MM.1S (cell line): Measurements from ENCODE around the gene UBXN11.

Experiments
- EZH2 ChIP-seq: fragments of 300-600 bp; sonication (generic); optimal IDR thresholded peaks from 2 replicates; pipeline ENCODE3; 2017; ENCODE audit warnings: low read depth, mild to moderate bottlenecking, antibody characterized with exemption, low read length, mixed read lengths
- EZH2phosphoT487 ChIP-seq: fragments of 300-600 bp; sonication (generic); IDR thresholded peaks from 2 replicates; pipeline ENCODE4 v1.6.1; 2018; ENCODE audit warnings: antibody characterized with exemption, low read length
- TF ChIP-seq, protein P1 (sequence below): fragments of 300-600 bp; sonication (generic); IDR thresholded peaks from 2 replicates; pipeline ENCODE4 v1.5.1; 2016; ENCODE audit warnings: antibody characterized with exemption, low read length, mixed read lengths

DNA sequence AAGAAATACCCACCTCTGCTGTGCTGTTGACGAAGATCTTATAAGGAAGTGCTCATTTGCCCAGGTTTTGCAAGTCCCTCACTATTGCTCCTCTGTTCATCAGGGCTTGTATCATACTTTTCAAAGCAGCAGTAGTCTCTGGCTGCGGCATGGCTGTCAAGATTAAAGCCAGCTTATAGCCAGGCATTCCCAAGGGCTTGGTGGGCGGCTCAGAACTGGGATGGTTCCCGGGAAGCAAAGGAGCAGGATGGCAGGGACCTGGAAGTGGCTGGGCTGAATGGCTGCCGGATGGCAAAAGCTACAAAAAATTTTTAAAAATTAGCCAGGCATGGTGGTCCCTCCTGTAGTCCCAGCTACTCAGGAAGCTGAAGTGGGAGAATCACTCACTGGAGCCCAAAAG lies 43.2 kb downstream of the UBXN11 start:
- TF ChIP-seq, protein P1, sequence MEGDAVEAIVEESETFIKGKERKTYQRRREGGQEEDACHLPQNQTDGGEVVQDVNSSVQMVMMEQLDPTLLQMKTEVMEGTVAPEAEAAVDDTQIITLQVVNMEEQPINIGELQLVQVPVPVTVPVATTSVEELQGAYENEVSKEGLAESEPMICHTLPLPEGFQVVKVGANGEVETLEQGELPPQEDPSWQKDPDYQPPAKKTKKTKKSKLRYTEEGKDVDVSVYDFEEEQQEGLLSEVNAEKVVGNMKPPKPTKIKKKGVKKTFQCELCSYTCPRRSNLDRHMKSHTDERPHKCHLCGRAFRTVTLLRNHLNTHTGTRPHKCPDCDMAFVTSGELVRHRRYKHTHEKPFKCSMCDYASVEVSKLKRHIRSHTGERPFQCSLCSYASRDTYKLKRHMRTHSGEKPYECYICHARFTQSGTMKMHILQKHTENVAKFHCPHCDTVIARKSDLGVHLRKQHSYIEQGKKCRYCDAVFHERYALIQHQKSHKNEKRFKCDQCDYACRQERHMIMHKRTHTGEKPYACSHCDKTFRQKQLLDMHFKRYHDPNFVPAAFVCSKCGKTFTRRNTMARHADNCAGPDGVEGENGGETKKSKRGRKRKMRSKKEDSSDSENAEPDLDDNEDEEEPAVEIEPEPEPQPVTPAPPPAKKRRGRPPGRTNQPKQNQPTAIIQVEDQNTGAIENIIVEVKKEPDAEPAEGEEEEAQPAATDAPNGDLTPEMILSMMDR = no peak
- TF ChIP-seq EZH2 (no peak), EZH2phosphoT487 (no peak)
